Muscle layer of colon (tissue), 2 donors: ENCODE measurements around the gene IMPA2.
"Not testable (repeated sequence)": the region's sequence is repeated elsewhere in the genome, so short reads cannot be mapped to it uniquely, and the experiment has no call there.

ENCODE experiments used
- H3K27ac ChIP-seq: one replicate; pipeline ENCODE4 v1.7.0; 2013; ENCODE audit warnings: low read depth, mild to moderate bottlenecking, low read length, moderate library complexity
- H3K27me3 ChIP-seq, 2 donors: one replicate each; pipeline ENCODE4 v1.7.0; 2013; ENCODE audit warnings: low read length in 2 of 2, mild to moderate bottlenecking in 2 of 2; ENCODE audit not compliant: insufficient read depth in 2 of 2, control insufficient read depth in 1 of 2
- H3K36me3 ChIP-seq: one replicate; pipeline ENCODE4 v1.7.0; 2013; ENCODE audit warnings: mild to moderate bottlenecking, low read length; ENCODE audit not compliant: insufficient read depth
- H3K4me1 ChIP-seq: one replicate; pipeline ENCODE4 v1.7.0; 2013; ENCODE audit warnings: mild to moderate bottlenecking, low read length; ENCODE audit not compliant: insufficient read depth
- H3K4me3 ChIP-seq, 2 donors: one replicate each; pipeline ENCODE4 v1.7.0; 2013; ENCODE audit warnings: low read length in 2 of 2, low read depth in 1 of 2, mild to moderate bottlenecking in 1 of 2, moderate library complexity in 1 of 2
- H3K9ac ChIP-seq: one replicate; pipeline ENCODE4 v1.7.0; 2013; ENCODE audit warnings: low read length
- H3K9me3 ChIP-seq: one replicate; pipeline ENCODE4 v1.7.0; 2013; ENCODE audit warnings: mild to moderate bottlenecking, low read length
- donor health status: abdominal sarcoma.
- donor health status: Adenocarcinoma of cecum.

Gene IMPA2

GRCh38 chr18:11981192-11981542 is at the start of gene IMPA2:
TSS of gene IMPA2 (plus strand) at chr18:11981507. CDS start at chr18:11981670, 163 bp downstream.
- no peaks in the 10 kb centered on the region for H3K9me3 ChIP-seq
- H3K27ac ChIP-seq = peak within 1 kb of the TSS; percentile 88
- peak within 1 kb of the TSS; percentile 64 to 91 for H3K4me3 ChIP-seq
- no peaks in the 10 kb centered on the region for H3K27me3 ChIP-seq
- peaks cover 12% of the 10 kb centered on the region for H3K4me1 ChIP-seq
- peak within 1 kb of the TSS; percentile 69 for H3K9ac ChIP-seq
- H3K36me3 ChIP-seq = no peaks in the 10 kb centered on the region

- Histone ChIP-seq H3K9ac (no peak overlapping the region), H3K4me3 (no peak overlapping the region), H3K9me3 (no peaks in the 10 kb centered on the region), H3K27ac (no peak overlapping the region), H3K27me3 (no peaks in the 10 kb centered on the region), H3K4me1 (no peaks in the 10 kb centered on the region), H3K36me3 (no peaks in the 10 kb centered on the region)
Measured at GRCh38 chr18:11932393-11932792, 48.9 kb upstream of the IMPA2 start.

- H3K27ac ChIP-seq = no peak overlapping the region
- no peaks in the 10 kb centered on the region for H3K27me3 ChIP-seq
- H3K4me3 ChIP-seq = no peak overlapping the region
- H3K9ac ChIP-seq = no peak overlapping the region
- no peaks in the 10 kb centered on the region for H3K4me1 ChIP-seq
- H3K9me3 ChIP-seq = no peaks in the 10 kb centered on the region
- no peaks in the 10 kb centered on the region for H3K36me3 ChIP-seq
Measured at GRCh38 chr18:11937874-11938478, 43.3 kb upstream of the IMPA2 start.

GRCh38 chr18:11940956-11941355 is 40.4 kb upstream of the IMPA2 start:
- Histone ChIP-seq H3K36me3 (no peaks in the 10 kb centered on the region), H3K4me3 (no peak overlapping the region), H3K9me3 (no peaks in the 10 kb centered on the region), H3K27me3 (no peaks in the 10 kb centered on the region), H3K9ac (no peak overlapping the region), H3K4me1 (no peaks in the 10 kb centered on the region), H3K27ac (no peak overlapping the region)

- no peaks in the 10 kb centered on the region for H3K36me3 ChIP-seq
Measured at GRCh38 chr18:11943551-11943950, 37.8 kb upstream of the IMPA2 start.

GRCh38 chr18:11944252-11944651 is 37.1 kb upstream of the IMPA2 start:
- Histone ChIP-seq H3K27me3 (no peaks in the 10 kb centered on the region), H3K9me3 (no peaks in the 10 kb centered on the region), H3K27ac (no peak overlapping the region)

More at GRCh38 chr18:11943551-11943950, 37.8 kb upstream of the IMPA2 start:
- Histone ChIP-seq H3K4me3 (no peak overlapping the region), H3K4me1 (peaks cover 5% of the 10 kb centered on the region), H3K27me3 (no peaks in the 10 kb centered on the region), H3K9ac (no peak overlapping the region), H3K27ac (no peak overlapping the region), H3K9me3 (no peaks in the 10 kb centered on the region)

GRCh38 chr18:11944786-11945185 is 36.5 kb upstream of the IMPA2 start:
- Histone ChIP-seq H3K4me3 (no peak overlapping the region), H3K9me3 (no peaks in the 10 kb centered on the region)

More at GRCh38 chr18:11944252-11944651, 37.1 kb upstream of the IMPA2 start:
- Histone ChIP-seq H3K9ac (no peak overlapping the region), H3K4me1 (peaks cover 5% of the 10 kb centered on the region), H3K4me3 (no peak overlapping the region), H3K36me3 (no peaks in the 10 kb centered on the region)

GRCh38 chr18:11945834-11946659 is 35.3 kb upstream of the IMPA2 start:
- not testable (repeated sequence) for H3K9ac ChIP-seq, H3K27me3 ChIP-seq, H3K36me3 ChIP-seq, H3K9me3 ChIP-seq, H3K4me3 ChIP-seq, H3K4me1 ChIP-seq
- H3K27ac ChIP-seq = peak overlapping the region; percentile 77

More at GRCh38 chr18:11944786-11945185, 36.5 kb upstream of the IMPA2 start:
- Histone ChIP-seq H3K36me3 (no peaks in the 10 kb centered on the region), H3K27ac (no peak overlapping the region), H3K9ac (no peak overlapping the region), H3K4me1 (peaks cover 5% of the 10 kb centered on the region), H3K27me3 (no peaks in the 10 kb centered on the region)

- H3K27ac ChIP-seq = peak overlapping the region; percentile 77
- peaks cover 5% of the 10 kb centered on the region for H3K4me1 ChIP-seq
- H3K9ac ChIP-seq = no peak overlapping the region
- peak overlapping the region in 1 of 2 donors; percentile 60 for H3K4me3 ChIP-seq
- no peaks in the 10 kb centered on the region for H3K27me3 ChIP-seq
- H3K36me3 ChIP-seq = no peaks in the 10 kb centered on the region
- no peaks in the 10 kb centered on the region for H3K9me3 ChIP-seq
Measured at GRCh38 chr18:11946756-11947155, 34.6 kb upstream of the IMPA2 start.

- Histone ChIP-seq H3K27ac (peak overlapping the region; percentile 77), H3K9me3 (no peaks in the 10 kb centered on the region), H3K4me1 (peaks cover 5% of the 10 kb centered on the region), H3K36me3 (no peaks in the 10 kb centered on the region), H3K9ac (peak overlapping the region; percentile 32), H3K4me3 (peak overlapping the region; percentile 24 to 60), H3K27me3 (no peaks in the 10 kb centered on the region)
Measured at GRCh38 chr18:11947214-11948191, 33.8 kb upstream of the IMPA2 start.
